K562 (cell line): ENCODE measurements around the gene UBE2D2. TPM values are rescaled to one million over a fixed set of nuclear protein-coding genes. Genes with fewer than 3 reads are reported as not detected.

Experiments used
- DEAF1 ChIP-seq: fragments of 450-650 bp; formaldehyde crosslinking; IDR thresholded peaks from 2 replicates; pipeline ENCODE4 v1.4.0; 2020; ENCODE audit warnings: mild to moderate bottlenecking, moderate library complexity
- ELF2 ChIP-seq: fragments of 250-450 bp; sonication (Bioruptor Pico); IDR thresholded peaks from 2 replicates; pipeline ENCODE4 v1.5.0; 2021; ENCODE audit warnings: mild to moderate bottlenecking
- ELK3 ChIP-seq: fragments of 450-650 bp; formaldehyde crosslinking; IDR thresholded peaks from 2 replicates; pipeline ENCODE4 v1.4.0; 2020; ENCODE audit warnings: mild to moderate bottlenecking
- ETV5 ChIP-seq: sonication (generic); formaldehyde crosslinking; IDR thresholded peaks from 2 replicates; pipeline ENCODE4 v1.4.0; 2020; ENCODE audit warnings: low read depth, mild to moderate bottlenecking, missing genetic modification reagents
- FOXO4 ChIP-seq: fragments of 450-650 bp; formaldehyde crosslinking; IDR thresholded peaks from 2 replicates; pipeline ENCODE4 v1.4.0; 2020; ENCODE audit warnings: mild to moderate bottlenecking, moderate library complexity
- HEY1 ChIP-seq: fragments of 250-450 bp; sonication (Bioruptor Pico); IDR thresholded peaks from 2 replicates; pipeline ENCODE4 v1.5.0; 2020; ENCODE audit warnings: mild to moderate bottlenecking, moderate library complexity, borderline replicate concordance
- LCOR ChIP-seq: sonication (generic); formaldehyde crosslinking; IDR thresholded peaks from 2 replicates; pipeline ENCODE4 v1.8.0; 2022; ENCODE audit warnings: mild to moderate bottlenecking, missing genetic modification reagents
- NFXL1 ChIP-seq: fragments of 450-650 bp; formaldehyde crosslinking; IDR thresholded peaks from 2 replicates; pipeline ENCODE4 v1.4.0; 2021; ENCODE audit warnings: mild to moderate bottlenecking
- PCBP1 ChIP-seq: fragments of 200-400 bp; formaldehyde crosslinking; IDR thresholded peaks from 2 replicates; pipeline ENCODE4 v1.6.1; 2018; ENCODE audit warnings: mild to moderate bottlenecking, low read depth, low read length; ENCODE audit not compliant: poor library complexity, severe bottlenecking
- PHTF2 ChIP-seq: fragments of 250-450 bp; sonication (Bioruptor Pico); IDR thresholded peaks from 2 replicates; pipeline ENCODE4 v1.5.0; 2021; ENCODE audit warnings: mild to moderate bottlenecking
- PTRF ChIP-seq: fragments of 450-650 bp; IDR thresholded peaks from 2 replicates; pipeline ENCODE4 v1.6.1; 2016; ENCODE audit warnings: mild to moderate bottlenecking, missing genetic modification characterization, missing compliant biosample characterization
- RAD51 ChIP-seq: fragments of 450-650 bp; IDR thresholded peaks from 2 replicates; pipeline ENCODE4 v1.7.1; 2016; ENCODE audit warnings: low read depth, mild to moderate bottlenecking, borderline replicate concordance
- SMARCE1 ChIP-seq: fragments of 450-650 bp; IDR thresholded peaks from 2 replicates; pipeline ENCODE4 v1.7.1; 2016; ENCODE audit warnings: mild to moderate bottlenecking
- SOX6 ChIP-seq: fragments of 450-650 bp; IDR thresholded peaks from 2 replicates; pipeline ENCODE4 v1.6.1; 2014; ENCODE audit warnings: mild to moderate bottlenecking
- TSC22D4 ChIP-seq: fragments of 450-650 bp; IDR thresholded peaks from 2 replicates; pipeline ENCODE4 v1.6.1; 2016; ENCODE audit warnings: missing genetic modification characterization, missing biosample characterization, control low read depth
- ZBTB43 ChIP-seq: sonication (generic); formaldehyde crosslinking; IDR thresholded peaks from 2 replicates; pipeline ENCODE4 v1.8.0; 2023; ENCODE audit warnings: mild to moderate bottlenecking, missing genetic modification reagents
- ZBTB7A ChIP-seq: IDR thresholded peaks from 2 replicates; pipeline ENCODE4 v1.6.1; 2011; ENCODE audit warnings: low read depth, mild to moderate bottlenecking, low read length, moderate library complexity, borderline replicate concordance; ENCODE audit not compliant: control insufficient read depth
- ZKSCAN3 ChIP-seq: fragments of 250-450 bp; sonication (Bioruptor Pico); IDR thresholded peaks from 2 replicates; pipeline ENCODE4 v1.4.0; 2020
- ZNF280B ChIP-seq: fragments of 250-450 bp; sonication (Bioruptor Pico); IDR thresholded peaks from 2 replicates; pipeline ENCODE4 v1.5.1; 2021; ENCODE audit warnings: mild to moderate bottlenecking
- ZNF551 ChIP-seq: fragments of 250-450 bp; sonication (Bioruptor Pico); IDR thresholded peaks from 2 replicates; pipeline ENCODE4 v1.5.0; 2021; ENCODE audit warnings: mild to moderate bottlenecking, moderate library complexity
- ZNF57 ChIP-seq: fragments of 450-650 bp; formaldehyde crosslinking; IDR thresholded peaks from 2 replicates; pipeline ENCODE4 v1.4.0; 2020; ENCODE audit warnings: mild to moderate bottlenecking, moderate library complexity
- polyA plus RNA-seq, 8 experiments: library from polyadenylated mRNA; depleted of rRNA in 4 of 8; stranded (reverse) in 5 of 8; unstranded in 3 of 8; fragments of >200 nt; fragmentation: Nextera tagmentation in 2 of 8; fragmentation: Illumina TruSeq in 1 of 8; extraction: Ambion mirVana in 2 of 8; extraction: Trizol in 1 of 8; gene quantifications; 2 replicates each; pipeline versions ENCODE4 v1.2.1 to v1.2.3, GENCODE V29; 2011 to 2014; ENCODE audit warnings: inconsistent platforms in 1 of 8, missing spikeins in 1 of 8
- total RNA-seq, 7 experiments: library from RNA; depleted of rRNA in 6 of 7; stranded (reverse); fragments of >200 nt in 6 of 7; fragmentation: Illumina TruSeq in 2 of 7; extraction: Trizol in 2 of 7; gene quantifications; 2 replicates each; pipeline versions ENCODE4 v1.2.1 to v1.2.3, GENCODE V29; 2011 to 2021; ENCODE audit warnings: low replicate concordance in 1 of 7

Gene UBE2D2
- total and polyA plus RNA-seq, 9 of the 15 experiments (the other 6 are each of a cell fraction or from before 2014, with no cell fraction given) = 53.6 to 198 (median 122) TPM

GRCh38 chr5:139648205-139649081 lies 87.3 kb downstream of the UBE2D2 start, which contains the start of gene CXXC5 (continued):
- TF ChIP-seq NFXL1 (CRISPR knock-in tag) (no peak), TSC22D4 (tag) (no peak), LCOR (no peak), ELK3 (CRISPR knock-in tag) (no peak), PHTF2 (CRISPR knock-in tag) (no peak), SMARCE1 (no peak), ZNF551 (CRISPR knock-in tag) (no peak), SOX6 (no peak), RAD51 (no peak), ZNF280B (CRISPR knock-in tag) (no peak), PCBP1 (no peak), ETV5 (CRISPR knock-in tag) (no peak), PTRF (tag) (no peak), ZBTB43 (CRISPR knock-in tag) (no peak), ZKSCAN3 (CRISPR knock-in tag) (no peak), FOXO4 (no peak), ELF2 (no peak), HEY1 (CRISPR knock-in tag) (no peak), DEAF1 (CRISPR knock-in tag) (no peak), ZBTB7A (peak; percentile 76; the same call in 1 of the 2 replicates), ZNF57 (CRISPR knock-in tag) (no peak)
